GM23338 (cell line): Measurements from ENCODE around the gene FAM181B. TPM values are rescaled to one million over a fixed set of nuclear protein-coding genes. Genes with fewer than 3 reads are reported as not detected.

Experiments
- ATAC-seq: fragments of 200-7000 bp; cut with Tn5 transposase; 3 replicates; pipeline ENCODE4 v1.9.1; 2020
- DNase-seq: peaks from one replicate; pipeline ENCODE4 v3.0.0-alpha.2; 2015; ENCODE audit warnings: low spot score
- H2AFZ ChIP-seq: fragments of 200-600 bp; sonication (generic); 2 replicates; pipeline ENCODE4 v1.8.0; 2016; ENCODE audit warnings: antibody characterized with exemption, mild to moderate bottlenecking, moderate library complexity
- H3F3A ChIP-seq: fragments of 200-600 bp; sonication (generic); replicated peaks from 2 replicates; pipeline ENCODE4 v1.8.0; 2017; ENCODE audit warnings: antibody characterized with exemption, mixed run types, low read depth
- H3K27ac ChIP-seq: fragments of 200-600 bp; sonication (generic); 2 replicates; pipeline ENCODE4 v1.6.1; 2016; ENCODE audit warnings: low read depth
- H3K27me3 ChIP-seq: fragments of 200-600 bp; sonication (generic); 2 replicates; pipeline ENCODE4 v1.8.0; 2016; ENCODE audit warnings: mild to moderate bottlenecking, mixed run types, moderate library complexity; ENCODE audit not compliant: insufficient read depth
- H3K36me3 ChIP-seq: fragments of 200-600 bp; sonication (generic); 2 replicates; pipeline ENCODE4 v1.8.0; 2016; ENCODE audit warnings: mild to moderate bottlenecking; ENCODE audit not compliant: insufficient read depth
- H3K4me1 ChIP-seq: fragments of 200-600 bp; sonication (generic); 2 replicates; pipeline ENCODE4 v1.8.0; 2016; ENCODE audit warnings: mild to moderate bottlenecking, moderate library complexity; ENCODE audit not compliant: insufficient read depth
- H3K4me2 ChIP-seq: fragments of 200-600 bp; sonication (generic); 2 replicates; pipeline ENCODE4 v1.7.1; 2017; ENCODE audit warnings: mixed run types
- H3K4me3 ChIP-seq: fragments of 200-600 bp; sonication (generic); 2 replicates; pipeline ENCODE4 v1.6.1; 2016; ENCODE audit warnings: mixed run types
- H3K79me2 ChIP-seq: fragments of 200-600 bp; sonication (generic); replicated peaks from 2 replicates; pipeline ENCODE4 v1.8.0; 2017; ENCODE audit warnings: mild to moderate bottlenecking; ENCODE audit not compliant: insufficient read depth
- H3K9me2 ChIP-seq: fragments of 200-600 bp; sonication (generic); 2 replicates; pipeline ENCODE4 v1.8.0; 2017; ENCODE audit not compliant: insufficient read depth
- H4K20me1 ChIP-seq: fragments of 200-600 bp; sonication (generic); replicated peaks from 2 replicates; pipeline ENCODE4 v1.8.0; 2017; ENCODE audit warnings: mild to moderate bottlenecking; ENCODE audit not compliant: insufficient read depth
- H3K27ac Mint-ChIP-seq: 2 replicates; pipeline ENCODE4 v1.8.0; 2020; ENCODE audit warnings: inconsistent platforms, mild to moderate bottlenecking, moderate library complexity, mixed read lengths
- H3K27me3 Mint-ChIP-seq: 3 replicates; pipeline ENCODE4 v1.8.0; 2022; ENCODE audit warnings: low read depth, mild to moderate bottlenecking, moderate library complexity, mixed read lengths, inconsistent platforms; ENCODE audit not compliant: insufficient read depth, poor library complexity
- H3K36me3 Mint-ChIP-seq: 3 replicates; pipeline ENCODE4 v1.8.0; 2021; ENCODE audit warnings: low read depth, mild to moderate bottlenecking, inconsistent platforms, moderate library complexity, mixed read lengths
- H3K4me1 Mint-ChIP-seq: 3 replicates; pipeline ENCODE4 v1.8.0; 2020; ENCODE audit warnings: mild to moderate bottlenecking, inconsistent platforms, mixed read lengths
- H3K4me3 Mint-ChIP-seq: 3 replicates; pipeline ENCODE4 v1.8.0; 2021; ENCODE audit warnings: moderate library complexity, mild to moderate bottlenecking, inconsistent platforms, mixed read lengths
- H3K9me3 Mint-ChIP-seq: 3 replicates; pipeline ENCODE4 v1.8.0; 2020; ENCODE audit warnings: moderate library complexity, mild to moderate bottlenecking, inconsistent platforms, mixed read lengths
- CREB1 ChIP-seq: fragments of 250-450 bp; sonication (Bioruptor Pico); IDR thresholded peaks from 2 replicates; pipeline ENCODE4 v1.5.0; 2020; ENCODE audit warnings: low read depth, mild to moderate bottlenecking, moderate library complexity
- EZH2phosphoT487 ChIP-seq: fragments of 200-600 bp; sonication (generic); IDR thresholded peaks from one replicate; pipeline ENCODE4 v1.8.1; 2018; ENCODE audit warnings: antibody characterized with exemption; ENCODE audit not compliant: unreplicated experiment
- JUNB ChIP-seq: IDR thresholded peaks from one replicate; pipeline ENCODE4 v1.6.1; 2016; ENCODE audit warnings: antibody characterized with exemption; ENCODE audit not compliant: unreplicated experiment
- POLR2AphosphoS5 ChIP-seq: IDR thresholded peaks from 2 replicates; pipeline ENCODE4 v1.6.1; 2016; ENCODE audit warnings: antibody characterized with exemption, low read depth
- STAT1 ChIP-seq: IDR thresholded peaks from one replicate; pipeline ENCODE4 v1.6.1; 2016; ENCODE audit warnings: antibody characterized with exemption; ENCODE audit not compliant: unreplicated experiment
- ZNF114 ChIP-seq: fragments of 250-450 bp; sonication (Bioruptor Pico); IDR thresholded peaks from 2 replicates; pipeline ENCODE4 v1.5.0; 2020; ENCODE audit warnings: mild to moderate bottlenecking, moderate library complexity
- polyA plus RNA-seq: library from polyadenylated mRNA; unstranded; fragments of >200 nt; fragmentation: Nextera tagmentation; extraction: Ambion mirVana; gene quantifications from 2 replicates; pipeline ENCODE4 v1.2.1, GENCODE V29; 2016
- total RNA-seq: library from RNA; depleted of rRNA; stranded (reverse); fragments of >200 nt; shearing (Covaris generic); gene quantifications from 2 replicates; pipeline ENCODE4 v1.2.3, GENCODE V29; 2014
- TF ChIP-seq, protein P1 (sequence below): fragments of 250-450 bp; sonication (Bioruptor Pico); IDR thresholded peaks from 2 replicates; pipeline ENCODE4 v1.5.0; 2020; ENCODE audit warnings: mild to moderate bottlenecking, moderate library complexity
- TF ChIP-seq, protein P2 (sequence below): IDR thresholded peaks from 2 replicates; pipeline ENCODE4 v1.6.1; 2016; ENCODE audit warnings: antibody characterized with exemption
- TF ChIP-seq, protein P3 (sequence below), 2 experiments: fragments of 200-600 bp in 1 of 2; sonication (generic) in 1 of 2; conservative IDR thresholded peaks; 2 replicates each; pipeline versions ENCODE4 v1.5.1 to v1.6.1; 2016 to 2017; ENCODE audit warnings: antibody characterized with exemption in 2 of 2, low read depth in 2 of 2, mild to moderate bottlenecking in 2 of 2, moderate library complexity in 1 of 2

Gene FAM181B
- total and polyA plus RNA-seq, 2 experiments from 2014 or later, result 0.36 to 0.87 TPM

DNA sequence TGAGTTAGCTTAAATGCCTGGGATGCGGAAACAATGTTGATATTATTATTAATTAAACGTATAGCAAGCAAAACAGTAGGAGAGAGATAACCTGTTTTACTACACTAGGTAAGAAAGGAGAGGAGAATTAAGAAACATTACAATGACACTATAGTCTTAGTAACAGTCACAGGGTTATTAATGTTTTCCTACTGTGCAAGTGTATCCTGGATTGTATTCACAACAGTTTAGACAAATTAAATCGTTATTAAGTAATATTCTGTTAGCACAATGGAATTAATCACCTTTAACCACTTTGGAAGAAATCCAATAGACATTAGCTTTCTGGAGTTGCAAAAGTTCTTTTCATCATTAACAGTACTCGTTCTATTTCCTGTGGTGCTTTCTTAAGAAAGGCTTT is 3.4 kb downstream of the FAM181B start (continued):
- TF ChIP-seq, protein P1, sequence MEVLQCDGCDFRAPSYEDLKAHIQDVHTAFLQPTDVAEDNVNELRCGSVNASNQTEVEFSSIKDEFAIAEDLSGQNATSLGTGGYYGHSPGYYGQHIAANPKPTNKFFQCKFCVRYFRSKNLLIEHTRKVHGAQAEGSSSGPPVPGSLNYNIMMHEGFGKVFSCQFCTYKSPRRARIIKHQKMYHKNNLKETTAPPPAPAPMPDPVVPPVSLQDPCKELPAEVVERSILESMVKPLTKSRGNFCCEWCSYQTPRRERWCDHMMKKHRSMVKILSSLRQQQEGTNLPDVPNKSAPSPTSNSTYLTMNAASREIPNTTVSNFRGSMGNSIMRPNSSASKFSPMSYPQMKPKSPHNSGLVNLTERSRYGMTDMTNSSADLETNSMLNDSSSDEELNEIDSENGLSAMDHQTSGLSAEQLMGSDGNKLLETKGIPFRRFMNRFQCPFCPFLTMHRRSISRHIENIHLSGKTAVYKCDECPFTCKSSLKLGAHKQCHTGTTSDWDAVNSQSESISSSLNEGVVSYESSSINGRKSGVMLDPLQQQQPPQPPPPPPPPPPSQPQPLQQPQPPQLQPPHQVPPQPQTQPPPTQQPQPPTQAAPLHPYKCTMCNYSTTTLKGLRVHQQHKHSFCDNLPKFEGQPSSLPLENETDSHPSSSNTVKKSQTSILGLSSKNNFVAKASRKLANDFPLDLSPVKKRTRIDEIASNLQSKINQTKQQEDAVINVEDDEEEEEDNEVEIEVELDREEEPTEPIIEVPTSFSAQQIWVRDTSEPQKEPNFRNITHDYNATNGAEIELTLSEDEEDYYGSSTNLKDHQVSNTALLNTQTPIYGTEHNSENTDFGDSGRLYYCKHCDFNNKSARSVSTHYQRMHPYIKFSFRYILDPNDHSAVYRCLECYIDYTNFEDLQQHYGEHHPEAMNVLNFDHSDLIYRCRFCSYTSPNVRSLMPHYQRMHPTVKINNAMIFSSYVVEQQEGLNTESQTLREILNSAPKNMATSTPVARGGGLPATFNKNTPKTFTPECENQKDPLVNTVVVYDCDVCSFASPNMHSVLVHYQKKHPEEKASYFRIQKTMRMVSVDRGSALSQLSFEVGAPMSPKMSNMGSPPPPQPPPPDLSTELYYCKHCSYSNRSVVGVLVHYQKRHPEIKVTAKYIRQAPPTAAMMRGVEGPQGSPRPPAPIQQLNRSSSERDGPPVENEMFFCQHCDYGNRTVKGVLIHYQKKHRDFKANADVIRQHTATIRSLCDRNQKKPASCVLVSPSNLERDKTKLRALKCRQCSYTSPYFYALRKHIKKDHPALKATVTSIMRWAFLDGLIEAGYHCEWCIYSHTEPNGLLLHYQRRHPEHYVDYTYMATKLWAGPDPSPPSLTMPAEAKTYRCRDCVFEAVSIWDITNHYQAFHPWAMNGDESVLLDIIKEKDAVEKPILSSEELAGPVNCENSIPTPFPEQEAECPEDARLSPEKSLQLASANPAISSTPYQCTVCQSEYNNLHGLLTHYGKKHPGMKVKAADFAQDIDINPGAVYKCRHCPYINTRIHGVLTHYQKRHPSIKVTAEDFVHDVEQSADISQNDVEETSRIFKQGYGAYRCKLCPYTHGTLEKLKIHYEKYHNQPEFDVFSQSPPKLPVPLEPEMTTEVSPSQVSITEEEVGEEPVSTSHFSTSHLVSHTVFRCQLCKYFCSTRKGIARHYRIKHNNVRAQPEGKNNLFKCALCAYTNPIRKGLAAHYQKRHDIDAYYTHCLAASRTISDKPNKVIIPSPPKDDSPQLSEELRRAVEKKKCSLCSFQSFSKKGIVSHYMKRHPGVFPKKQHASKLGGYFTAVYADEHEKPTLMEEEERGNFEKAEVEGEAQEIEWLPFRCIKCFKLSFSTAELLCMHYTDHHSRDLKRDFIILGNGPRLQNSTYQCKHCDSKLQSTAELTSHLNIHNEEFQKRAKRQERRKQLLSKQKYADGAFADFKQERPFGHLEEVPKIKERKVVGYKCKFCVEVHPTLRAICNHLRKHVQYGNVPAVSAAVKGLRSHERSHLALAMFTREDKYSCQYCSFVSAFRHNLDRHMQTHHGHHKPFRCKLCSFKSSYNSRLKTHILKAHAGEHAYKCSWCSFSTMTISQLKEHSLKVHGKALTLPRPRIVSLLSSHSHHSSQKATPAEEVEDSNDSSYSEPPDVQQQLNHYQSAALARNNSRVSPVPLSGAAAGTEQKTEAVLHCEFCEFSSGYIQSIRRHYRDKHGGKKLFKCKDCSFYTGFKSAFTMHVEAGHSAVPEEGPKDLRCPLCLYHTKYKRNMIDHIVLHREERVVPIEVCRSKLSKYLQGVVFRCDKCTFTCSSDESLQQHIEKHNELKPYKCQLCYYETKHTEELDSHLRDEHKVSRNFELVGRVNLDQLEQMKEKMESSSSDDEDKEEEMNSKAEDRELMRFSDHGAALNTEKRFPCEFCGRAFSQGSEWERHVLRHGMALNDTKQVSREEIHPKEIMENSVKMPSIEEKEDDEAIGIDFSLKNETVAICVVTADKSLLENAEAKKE (CRISPR knock-in tag), result no peak
- TF ChIP-seq, protein P2, sequence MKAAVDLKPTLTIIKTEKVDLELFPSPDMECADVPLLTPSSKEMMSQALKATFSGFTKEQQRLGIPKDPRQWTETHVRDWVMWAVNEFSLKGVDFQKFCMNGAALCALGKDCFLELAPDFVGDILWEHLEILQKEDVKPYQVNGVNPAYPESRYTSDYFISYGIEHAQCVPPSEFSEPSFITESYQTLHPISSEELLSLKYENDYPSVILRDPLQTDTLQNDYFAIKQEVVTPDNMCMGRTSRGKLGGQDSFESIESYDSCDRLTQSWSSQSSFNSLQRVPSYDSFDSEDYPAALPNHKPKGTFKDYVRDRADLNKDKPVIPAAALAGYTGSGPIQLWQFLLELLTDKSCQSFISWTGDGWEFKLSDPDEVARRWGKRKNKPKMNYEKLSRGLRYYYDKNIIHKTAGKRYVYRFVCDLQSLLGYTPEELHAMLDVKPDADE, result no peak

DNA sequence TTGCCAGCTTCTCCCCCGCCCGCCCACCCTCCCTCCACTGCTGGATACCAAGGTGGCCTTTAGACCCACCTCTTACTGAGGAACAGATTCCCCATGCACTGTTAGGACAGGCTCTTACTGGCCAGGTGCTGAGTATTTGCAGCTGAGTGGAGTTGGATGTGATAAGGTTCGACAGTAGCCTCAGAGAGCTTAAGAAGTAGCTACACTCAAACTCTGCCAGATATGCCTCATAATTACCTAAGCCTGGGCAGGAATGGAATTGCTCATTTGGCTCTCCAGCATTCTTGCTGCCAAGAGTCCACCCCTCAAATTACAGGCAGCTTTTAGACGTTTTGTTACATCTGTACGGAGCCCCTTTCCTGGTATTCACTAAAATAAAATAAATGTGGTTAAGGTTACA is 9.6 kb downstream of the FAM181B start:
- Histone ChIP-seq H3K4me1 (no peaks in the 10 kb centered on the region), H3F3A (no peaks in the 10 kb centered on the region), H3K9me2 (no peaks in the 10 kb centered on the region), H3K4me2 (no peak overlapping the region), H3K79me2 (no peaks in the 10 kb centered on the region), H3K27me3 (no peaks in the 10 kb centered on the region), H2AFZ (no peak overlapping the region), H3K27ac (no peak overlapping the region), H3K4me3 (no peak overlapping the region), H4K20me1 (no peaks in the 10 kb centered on the region), H3K36me3 (no peaks in the 10 kb centered on the region)
- Mint-ChIP-seq H3K4me3 (no peak overlapping the region), H3K36me3 (no peaks in the 10 kb centered on the region), H3K9me3 (no peaks in the 10 kb centered on the region), H3K27ac (no peak overlapping the region), H3K27me3 (no peaks in the 10 kb centered on the region), H3K4me1 (no peaks in the 10 kb centered on the region)
- no peak for TF ChIP-seq POLR2AphosphoS5
- ATAC-seq (no peak), DNase-seq (no peak)

DNA sequence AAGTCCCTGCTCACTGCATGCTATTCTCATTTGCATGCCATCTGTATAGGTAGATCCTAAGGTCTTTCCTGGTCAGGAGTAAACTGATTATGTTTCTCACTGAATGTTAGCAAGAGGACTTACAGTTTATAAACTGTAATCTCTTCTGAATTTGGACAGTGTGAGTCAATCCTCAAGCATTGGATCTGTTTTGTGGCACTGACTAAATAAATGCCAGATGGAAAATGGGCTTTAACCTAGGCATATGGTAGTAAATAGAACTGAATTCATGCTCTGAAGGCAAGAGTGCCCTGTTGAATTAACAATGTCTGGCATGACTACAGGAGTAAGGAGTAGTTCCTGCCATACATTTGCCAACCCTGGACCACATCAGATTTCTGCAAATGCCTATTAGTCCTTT is 11.4 kb downstream of the FAM181B start:
- Mint-ChIP-seq H3K9me3 (no peaks in the 10 kb centered on the region), H3K27ac (no peak overlapping the region), H3K27me3 (no peaks in the 10 kb centered on the region), H3K36me3 (no peaks in the 10 kb centered on the region), H3K4me1 (peaks cover 2% of the 10 kb centered on the region), H3K4me3 (no peak overlapping the region)
- no peak for DNase-seq
- Histone ChIP-seq H3K27ac (no peak overlapping the region), H3K4me1 (no peaks in the 10 kb centered on the region), H3K79me2 (no peaks in the 10 kb centered on the region), H3K27me3 (no peaks in the 10 kb centered on the region), H2AFZ (no peak overlapping the region), H3K4me3 (no peak overlapping the region), H3F3A (no peaks in the 10 kb centered on the region), H4K20me1 (no peaks in the 10 kb centered on the region), H3K9me2 (no peaks in the 10 kb centered on the region), H3K4me2 (no peak overlapping the region), H3K36me3 (no peaks in the 10 kb centered on the region)
- ATAC-seq, result no peak
- no peak for TF ChIP-seq EZH2phosphoT487
- TF ChIP-seq, protein P2, result no peak
- no peak for TF ChIP-seq CREB1 (CRISPR knock-in tag)
- TF ChIP-seq JUNB, result no peak
- TF ChIP-seq STAT1, result no peak
- TF ChIP-seq ZNF114 (CRISPR knock-in tag), result no peak
- TF ChIP-seq, protein P3, sequence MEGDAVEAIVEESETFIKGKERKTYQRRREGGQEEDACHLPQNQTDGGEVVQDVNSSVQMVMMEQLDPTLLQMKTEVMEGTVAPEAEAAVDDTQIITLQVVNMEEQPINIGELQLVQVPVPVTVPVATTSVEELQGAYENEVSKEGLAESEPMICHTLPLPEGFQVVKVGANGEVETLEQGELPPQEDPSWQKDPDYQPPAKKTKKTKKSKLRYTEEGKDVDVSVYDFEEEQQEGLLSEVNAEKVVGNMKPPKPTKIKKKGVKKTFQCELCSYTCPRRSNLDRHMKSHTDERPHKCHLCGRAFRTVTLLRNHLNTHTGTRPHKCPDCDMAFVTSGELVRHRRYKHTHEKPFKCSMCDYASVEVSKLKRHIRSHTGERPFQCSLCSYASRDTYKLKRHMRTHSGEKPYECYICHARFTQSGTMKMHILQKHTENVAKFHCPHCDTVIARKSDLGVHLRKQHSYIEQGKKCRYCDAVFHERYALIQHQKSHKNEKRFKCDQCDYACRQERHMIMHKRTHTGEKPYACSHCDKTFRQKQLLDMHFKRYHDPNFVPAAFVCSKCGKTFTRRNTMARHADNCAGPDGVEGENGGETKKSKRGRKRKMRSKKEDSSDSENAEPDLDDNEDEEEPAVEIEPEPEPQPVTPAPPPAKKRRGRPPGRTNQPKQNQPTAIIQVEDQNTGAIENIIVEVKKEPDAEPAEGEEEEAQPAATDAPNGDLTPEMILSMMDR (conservative IDR thresholded peaks at IDR 0.05; ENCODE audit: low read depth in 2 of 2), result no peak
